ENCODE results near the gene NTN4. TPM values are rescaled to one million over a fixed set of nuclear protein-coding genes. Genes with fewer than 3 reads are reported as not detected.

NTN4 gene
- total RNA-seq, 4 donors from 2014 or later = 11.1 to 21.0 (median 16.1) TPM

GRCh38 chr12:95629392-95629791, 161.2 kb downstream of the NTN4 start:
- Histone ChIP-seq H3K27ac (no peak overlapping the region), H3K36me3 (no peaks in the 10 kb centered on the region), H3K9me3 (no peaks in the 10 kb centered on the region), H3K4me3 (replicated peaks in 1 of 3) (no peak overlapping the region), H3K27me3 (no peaks in the 10 kb centered on the region), H3K4me1 (peaks cover 0 to 9% of the 10 kb centered on the region in 2 donors)
- 49% methylated on average over 3 of the region's 3 CpGs for WGBS, 2 donors
- no peak for DNase-seq
- TF ChIP-seq, protein P1, sequence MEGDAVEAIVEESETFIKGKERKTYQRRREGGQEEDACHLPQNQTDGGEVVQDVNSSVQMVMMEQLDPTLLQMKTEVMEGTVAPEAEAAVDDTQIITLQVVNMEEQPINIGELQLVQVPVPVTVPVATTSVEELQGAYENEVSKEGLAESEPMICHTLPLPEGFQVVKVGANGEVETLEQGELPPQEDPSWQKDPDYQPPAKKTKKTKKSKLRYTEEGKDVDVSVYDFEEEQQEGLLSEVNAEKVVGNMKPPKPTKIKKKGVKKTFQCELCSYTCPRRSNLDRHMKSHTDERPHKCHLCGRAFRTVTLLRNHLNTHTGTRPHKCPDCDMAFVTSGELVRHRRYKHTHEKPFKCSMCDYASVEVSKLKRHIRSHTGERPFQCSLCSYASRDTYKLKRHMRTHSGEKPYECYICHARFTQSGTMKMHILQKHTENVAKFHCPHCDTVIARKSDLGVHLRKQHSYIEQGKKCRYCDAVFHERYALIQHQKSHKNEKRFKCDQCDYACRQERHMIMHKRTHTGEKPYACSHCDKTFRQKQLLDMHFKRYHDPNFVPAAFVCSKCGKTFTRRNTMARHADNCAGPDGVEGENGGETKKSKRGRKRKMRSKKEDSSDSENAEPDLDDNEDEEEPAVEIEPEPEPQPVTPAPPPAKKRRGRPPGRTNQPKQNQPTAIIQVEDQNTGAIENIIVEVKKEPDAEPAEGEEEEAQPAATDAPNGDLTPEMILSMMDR (IDR thresholded peaks at IDR 0.05) = no peak
- no peak for TF ChIP-seq POLR2A (IDR thresholded peaks at IDR 0.05)
- intact Hi-C loops (cut with DNase I) = loop anchor here (5.0 kb wide), 1 partner anchor 183 kb away; no protein-coding TSS in a partner anchor

DNA sequence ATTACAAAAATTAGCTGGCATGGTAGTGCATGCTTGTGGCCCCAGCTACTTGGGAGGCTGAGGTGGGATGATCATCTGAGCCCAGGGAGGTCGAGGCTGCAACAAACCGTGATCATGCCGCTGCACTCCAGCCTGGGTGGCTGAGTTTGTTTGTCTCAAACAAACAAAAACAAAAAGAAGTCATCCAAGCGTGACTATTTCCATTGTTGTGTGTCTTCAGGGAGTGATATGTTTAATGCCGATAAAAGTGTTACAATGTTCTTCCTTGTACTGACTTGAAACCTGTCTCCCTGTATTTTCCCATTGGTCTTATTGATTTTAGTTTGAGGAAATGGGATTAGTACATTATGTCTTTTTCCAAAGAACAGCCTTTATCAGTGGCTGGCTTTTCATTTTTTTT, 163.7 kb downstream of the NTN4 start:
- Histone ChIP-seq H3K36me3 (no peaks in the 10 kb centered on the region), H3K4me1 (peaks cover 0 to 5% of the 10 kb centered on the region in 2 donors), H3K27ac (no peak overlapping the region), H3K27me3 (no peaks in the 10 kb centered on the region), H3K9me3 (no peaks in the 10 kb centered on the region), H3K4me3 (replicated peaks in 1 of 3) (no peak overlapping the region)
- DNase-seq = no peak
- TF ChIP-seq, protein P1 (IDR thresholded peaks at IDR 0.05) = no peak
- TF ChIP-seq POLR2A (IDR thresholded peaks at IDR 0.05) = no peak
- WGBS, 2 donors = 60 to 67% methylated on average over 5 of the region's 5 CpGs
- intact Hi-C loops (cut with DNase I) = loop anchor here (5.0 kb wide), 1 partner anchor 185 kb away; no protein-coding TSS in a partner anchor

GRCh38 chr12:95625012-95625411, 165.6 kb downstream of the NTN4 start:
- Histone ChIP-seq H3K4me3 (replicated peaks in 1 of 3) (no peak overlapping the region), H3K9me3 (no peaks in the 10 kb centered on the region), H3K36me3 (no peaks in the 10 kb centered on the region), H3K27me3 (no peaks in the 10 kb centered on the region), H3K4me1 (peaks cover 0 to 5% of the 10 kb centered on the region in 2 donors), H3K27ac (no peak overlapping the region)
- WGBS, 2 donors = 75 to 85% methylated on average over 4 of the region's 4 CpGs
- DNase-seq = no peak
- intact Hi-C loops (cut with DNase I) = loop anchor here (5.0 kb wide), 1 partner anchor 187 kb away; no protein-coding TSS in a partner anchor
- TF ChIP-seq, protein P1 (IDR thresholded peaks at IDR 0.05) = no peak
- TF ChIP-seq POLR2A (IDR thresholded peaks at IDR 0.05) = no peak

DNA sequence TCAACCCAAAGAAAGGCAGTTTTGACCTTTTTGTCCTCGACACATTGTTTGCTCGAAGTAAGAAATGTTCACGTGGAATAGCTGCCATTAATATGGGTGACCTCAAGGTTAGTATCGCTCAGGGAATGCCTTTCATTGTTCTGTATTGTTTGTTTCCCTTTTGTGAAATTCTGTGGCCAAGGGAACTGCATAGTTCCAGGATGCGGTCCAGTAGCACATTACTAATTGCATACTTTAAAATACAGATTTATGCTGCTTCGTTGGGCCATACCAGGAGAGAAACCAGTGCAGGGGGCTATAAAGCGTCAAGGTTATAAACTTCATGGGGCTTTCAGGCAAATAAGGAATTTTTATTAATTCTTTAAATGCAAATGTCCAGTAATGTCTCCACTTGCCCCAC, 166.0 kb downstream of the NTN4 start:
- intact Hi-C loops (cut with DNase I) = no loop called here
- no peaks in the 10 kb centered on the region for H3K9me3 ChIP-seq
- H3K36me3 ChIP-seq = no peaks in the 10 kb centered on the region
- no peak overlapping the region for H3K4me3 ChIP-seq (replicated peaks in 1 of 3)
- no peak for DNase-seq
- TF ChIP-seq, protein P1 (IDR thresholded peaks at IDR 0.05) = no peak
- TF ChIP-seq POLR2A (IDR thresholded peaks at IDR 0.05) = no peak
- H3K27ac ChIP-seq = no peak overlapping the region
- H3K4me1 ChIP-seq = peaks cover 0 to 5% of the 10 kb centered on the region in 2 donors
- H3K27me3 ChIP-seq = no peaks in the 10 kb centered on the region
- 83 to 86% methylated on average over 7 of the region's 7 CpGs for WGBS, 2 donors

- TF ChIP-seq, protein P1 (IDR thresholded peaks at IDR 0.05) = peak in 5 of 6 experiments; percentile 27 to 72 (median 57)
- TF ChIP-seq POLR2A (IDR thresholded peaks at IDR 0.05) = no peak
- intact Hi-C loops (cut with DNase I) = no loop called here
- 58 to 68% methylated on average over 17 to 18 of the region's 18 CpGs for WGBS, 2 donors
- Histone ChIP-seq H3K4me3 (replicated peaks in 1 of 3) (no peak overlapping the region), H3K27me3 (no peaks in the 10 kb centered on the region), H3K9me3 (no peaks in the 10 kb centered on the region), H3K4me1 (peaks cover 0 to 5% of the 10 kb centered on the region in 2 donors), H3K36me3 (no peaks in the 10 kb centered on the region), H3K27ac (no peak overlapping the region)
- DNase-seq = peak; percentile 53 to 66
Observed at GRCh38 chr12:95623554-95624170, 166.9 kb downstream of the NTN4 start.
